Duodenal mucosa (tissue), 2 donors: Measurements from ENCODE around the gene PARD6B.

Experiments used
- H3K27ac ChIP-seq: one replicate; pipeline ENCODE4 v1.7.0; 2013; ENCODE audit warnings: low read depth, low read length
- H3K27me3 ChIP-seq, 2 donors: one replicate each; pipeline ENCODE4 v1.7.0; 2013; ENCODE audit warnings: low read length in 2 of 2, control low read depth in 1 of 2; ENCODE audit not compliant: insufficient read depth in 2 of 2, control insufficient read depth in 1 of 2
- H3K36me3 ChIP-seq, 2 donors: one replicate each; pipeline ENCODE4 v1.7.0; 2013; ENCODE audit warnings: low read length in 2 of 2, control low read depth in 1 of 2; ENCODE audit not compliant: insufficient read depth in 2 of 2, control insufficient read depth in 1 of 2
- H3K4me1 ChIP-seq, 2 donors: one replicate each; pipeline ENCODE4 v1.7.0; 2013; ENCODE audit warnings: low read length in 2 of 2, control low read depth in 1 of 2; ENCODE audit not compliant: insufficient read depth in 2 of 2, control insufficient read depth in 1 of 2
- H3K4me3 ChIP-seq, 2 donors: one replicate each; pipeline ENCODE4 v1.7.0; 2013; ENCODE audit warnings: low read length in 2 of 2, low read depth in 1 of 2
- H3K9ac ChIP-seq, 2 donors: one replicate each; pipeline ENCODE4 v1.7.0; 2013; ENCODE audit warnings: low read length in 2 of 2, low read depth in 1 of 2
- H3K9me3 ChIP-seq, 2 donors: one replicate each; pipeline ENCODE4 v1.7.0; 2013; ENCODE audit warnings: low read length in 2 of 2, control low read depth in 1 of 2; ENCODE audit not compliant: control insufficient read depth in 1 of 2

The PARD6B gene

DNA sequence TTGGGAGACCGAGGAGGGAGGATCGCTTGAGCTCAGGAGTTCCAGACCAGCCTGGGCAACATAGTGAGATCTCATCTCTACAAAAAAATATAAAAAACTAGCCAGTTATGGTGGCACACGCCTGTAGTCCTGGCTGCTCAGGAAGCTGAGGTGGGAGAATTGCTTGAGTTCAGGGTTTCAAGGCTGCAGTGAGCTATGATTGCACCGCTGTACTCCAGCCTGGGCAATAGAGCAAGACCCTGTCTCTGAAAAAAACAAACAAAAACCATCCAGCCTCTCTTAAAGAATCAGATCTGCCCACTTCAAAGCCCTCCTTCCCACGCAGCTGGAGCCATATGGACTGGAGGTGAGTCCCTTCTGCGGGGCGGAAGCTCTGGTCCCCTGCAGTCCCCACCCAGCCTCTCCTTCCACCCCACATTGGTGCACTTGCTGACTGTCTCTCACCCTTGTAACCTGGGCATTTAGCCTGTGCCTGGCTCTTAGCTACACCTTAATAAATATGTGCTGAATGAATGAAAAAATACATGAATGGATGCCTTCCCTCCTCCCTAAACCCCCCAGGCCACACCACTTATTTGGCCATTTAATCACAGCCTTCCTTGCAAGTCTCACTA is 7.2 kb upstream of the PARD6B start:
- Histone ChIP-seq H3K9me3 (no peaks in the 10 kb centered on the region), H3K4me3 (no peak overlapping the region), H3K4me1 (peaks cover 21 to 24% of the 10 kb centered on the region in 2 donors), H3K27me3 (no peaks in the 10 kb centered on the region), H3K27ac (no peak overlapping the region), H3K36me3 (no peaks in the 10 kb centered on the region), H3K9ac (no peak overlapping the region)

DNA sequence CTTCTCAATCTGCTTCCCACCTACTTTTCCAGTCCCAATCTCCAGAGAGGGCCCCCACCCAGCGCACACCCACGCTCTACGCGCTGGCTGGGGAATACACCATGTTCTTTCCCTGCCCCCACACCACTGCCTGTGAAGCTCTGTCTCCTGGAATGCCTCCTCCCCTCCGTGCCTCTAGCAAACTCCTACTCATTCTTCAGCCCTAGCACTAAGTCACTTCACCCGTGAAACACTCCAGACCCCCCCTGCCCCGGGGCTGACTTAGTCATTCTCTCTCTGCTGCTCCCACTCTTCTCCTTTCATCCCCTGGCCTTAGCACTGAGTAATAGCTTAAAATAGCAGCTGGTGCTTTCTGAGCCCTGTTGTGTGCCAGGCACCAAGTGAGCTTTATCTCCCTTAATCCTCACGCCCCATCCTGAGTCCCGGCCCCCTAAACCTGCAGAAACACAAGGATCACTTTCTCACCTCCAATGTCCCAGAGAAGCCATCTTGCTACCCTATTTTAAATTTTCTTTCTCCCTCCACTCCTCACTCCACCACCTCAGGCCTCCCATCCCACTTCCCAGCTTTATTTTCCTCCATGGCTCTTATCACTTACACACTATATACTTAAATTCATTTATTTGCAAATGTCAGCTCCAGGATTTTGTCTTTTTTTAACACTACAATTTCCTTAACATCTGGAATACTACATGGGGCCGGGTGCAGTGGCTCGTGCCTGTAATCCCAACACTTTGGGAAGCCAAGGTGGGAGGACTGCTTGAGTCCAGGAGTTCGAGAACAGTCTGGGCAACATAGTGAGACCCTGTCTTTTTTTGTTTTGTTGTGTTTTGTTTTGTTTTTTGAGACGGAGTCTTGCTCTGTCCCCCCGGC is 6.3 kb upstream of the PARD6B start:
- H3K9ac ChIP-seq, result no peak overlapping the region
- no peak overlapping the region for H3K27ac ChIP-seq
- H3K27me3 ChIP-seq, result no peaks in the 10 kb centered on the region
- H3K4me3 ChIP-seq, result no peak overlapping the region
- no peaks in the 10 kb centered on the region for H3K36me3 ChIP-seq
- peaks cover 29 to 32% of the 10 kb centered on the region in 2 donors for H3K4me1 ChIP-seq
- H3K9me3 ChIP-seq, result no peaks in the 10 kb centered on the region

- Histone ChIP-seq H3K9ac (no peak overlapping the region), H3K36me3 (no peaks in the 10 kb centered on the region), H3K27me3 (no peaks in the 10 kb centered on the region), H3K27ac (no peak overlapping the region), H3K9me3 (no peaks in the 10 kb centered on the region), H3K4me1 (peaks cover 35 to 36% of the 10 kb centered on the region in 2 donors), H3K4me3 (no peak overlapping the region)
Measured at GRCh38 chr20:50725724-50726005, 5.7 kb upstream of the PARD6B start.

DNA sequence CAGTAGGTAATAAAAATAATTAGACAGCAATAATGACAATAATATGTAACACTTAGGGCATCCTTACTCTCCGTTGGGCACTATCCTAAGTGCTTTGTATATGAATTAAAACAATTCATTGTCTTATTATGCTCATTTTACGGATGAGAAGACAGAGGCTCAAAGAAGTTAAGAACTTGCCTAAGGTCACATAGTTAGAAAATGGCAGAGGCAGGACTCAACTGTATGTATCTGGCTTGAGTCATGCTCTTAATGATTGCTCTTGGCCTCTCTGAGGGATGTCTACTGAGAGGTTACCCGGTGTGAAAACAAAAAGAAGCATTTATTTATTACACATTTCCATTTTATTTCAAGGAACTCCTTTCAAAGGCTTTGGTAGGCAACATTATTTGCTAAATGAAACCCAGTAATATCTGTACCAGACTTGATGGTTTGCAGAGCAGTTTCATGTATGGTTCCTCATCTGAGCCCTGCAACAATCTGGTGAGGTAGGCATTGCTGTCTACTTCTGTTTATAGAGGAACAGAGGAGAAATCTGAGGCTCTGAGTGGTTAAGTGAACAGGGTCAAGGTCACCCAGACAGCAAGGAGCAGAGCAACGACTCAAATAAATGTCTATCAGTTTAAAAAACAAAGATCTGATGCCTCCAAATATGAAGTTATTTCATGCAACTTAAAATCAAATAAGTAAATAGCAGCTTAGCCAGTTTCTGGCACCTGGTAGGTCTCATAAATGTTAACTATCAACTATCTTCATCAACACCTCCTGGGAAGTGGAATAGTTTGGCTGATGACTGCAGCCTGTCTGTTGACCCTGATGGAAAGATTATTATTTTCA is 4.2 kb upstream of the PARD6B start:
- H3K9ac ChIP-seq, result no peak overlapping the region
- peaks cover 36 to 38% of the 10 kb centered on the region in 2 donors for H3K4me1 ChIP-seq
- no peak overlapping the region for H3K27ac ChIP-seq
- no peaks in the 10 kb centered on the region for H3K9me3 ChIP-seq
- H3K4me3 ChIP-seq, result no peak overlapping the region
- H3K27me3 ChIP-seq, result no peaks in the 10 kb centered on the region
- no peaks in the 10 kb centered on the region for H3K36me3 ChIP-seq

DNA sequence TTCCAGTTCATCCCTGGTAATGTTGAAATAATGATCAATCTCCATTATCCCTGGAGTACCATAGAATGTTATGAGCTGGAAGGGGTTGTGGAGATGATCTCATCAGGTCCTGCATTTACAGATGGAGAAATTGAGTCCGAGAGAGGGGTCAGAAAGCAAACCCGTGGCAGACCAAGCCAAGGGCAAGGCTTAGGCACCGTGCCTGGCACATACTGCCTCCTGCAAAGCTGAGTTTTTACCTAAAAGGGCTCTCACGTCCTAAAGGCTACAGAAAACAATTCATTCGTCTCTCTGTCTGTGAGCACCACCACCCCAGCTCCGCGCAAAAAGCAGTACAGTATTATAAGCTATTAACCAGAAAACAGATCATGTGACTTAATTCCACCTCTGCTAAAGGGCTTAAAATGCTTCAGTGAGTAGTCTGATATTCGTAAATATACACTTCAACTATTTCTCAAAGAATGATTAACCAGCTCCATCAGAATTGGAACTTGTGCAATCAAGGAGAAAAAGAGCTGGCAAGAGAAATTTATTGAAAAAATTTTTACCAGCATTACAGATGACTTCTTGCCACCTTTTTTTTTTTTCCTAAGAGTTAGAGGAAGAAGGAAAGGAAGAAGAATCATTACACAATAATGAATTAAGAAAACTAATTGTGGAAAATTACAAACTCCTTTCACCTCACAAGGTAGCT is 3.4 kb upstream of the PARD6B start:
- Histone ChIP-seq H3K4me1 (peaks cover 41 to 42% of the 10 kb centered on the region in 2 donors), H3K9ac (peak overlapping the region in 1 of 2 donors; percentile 30), H3K36me3 (no peaks in the 10 kb centered on the region)

DNA sequence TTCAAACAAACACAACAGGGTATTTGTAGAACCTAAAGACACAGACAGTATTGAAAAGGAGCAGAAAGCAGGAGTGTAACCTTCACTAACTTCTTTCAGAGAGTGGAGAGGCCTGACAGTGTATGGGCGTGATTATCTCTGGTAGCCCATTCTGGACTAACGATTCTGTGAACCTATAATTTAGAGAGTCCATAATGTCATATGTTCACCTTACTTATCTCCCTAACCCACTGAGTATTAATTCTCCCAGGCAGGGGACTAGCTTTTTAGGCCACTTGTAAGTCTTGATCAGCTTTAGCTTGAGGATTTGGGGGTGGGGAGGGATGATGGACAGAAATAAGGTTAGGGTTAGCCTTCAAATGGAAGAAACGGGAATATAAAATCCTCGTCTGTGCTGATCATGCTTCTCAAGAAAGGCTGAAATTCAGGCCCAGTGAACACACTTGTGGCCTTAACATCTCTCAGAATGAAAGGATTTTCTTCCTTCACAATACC is 2.8 kb upstream of the PARD6B start:
- Histone ChIP-seq H3K4me1 (peaks cover 41 to 42% of the 10 kb centered on the region in 2 donors), H3K27ac (peak overlapping the region; percentile 81), H3K4me3 (no peak overlapping the region), H3K9ac (peak overlapping the region; percentile 30 to 51), H3K9me3 (no peaks in the 10 kb centered on the region), H3K27me3 (no peaks in the 10 kb centered on the region), H3K36me3 (no peaks in the 10 kb centered on the region)

More for the DNA sequence above, 3.4 kb upstream of the PARD6B start:
- Histone ChIP-seq H3K27ac (peak overlapping the region; percentile 81), H3K9me3 (no peaks in the 10 kb centered on the region), H3K27me3 (no peaks in the 10 kb centered on the region), H3K4me3 (no peak overlapping the region)

DNA sequence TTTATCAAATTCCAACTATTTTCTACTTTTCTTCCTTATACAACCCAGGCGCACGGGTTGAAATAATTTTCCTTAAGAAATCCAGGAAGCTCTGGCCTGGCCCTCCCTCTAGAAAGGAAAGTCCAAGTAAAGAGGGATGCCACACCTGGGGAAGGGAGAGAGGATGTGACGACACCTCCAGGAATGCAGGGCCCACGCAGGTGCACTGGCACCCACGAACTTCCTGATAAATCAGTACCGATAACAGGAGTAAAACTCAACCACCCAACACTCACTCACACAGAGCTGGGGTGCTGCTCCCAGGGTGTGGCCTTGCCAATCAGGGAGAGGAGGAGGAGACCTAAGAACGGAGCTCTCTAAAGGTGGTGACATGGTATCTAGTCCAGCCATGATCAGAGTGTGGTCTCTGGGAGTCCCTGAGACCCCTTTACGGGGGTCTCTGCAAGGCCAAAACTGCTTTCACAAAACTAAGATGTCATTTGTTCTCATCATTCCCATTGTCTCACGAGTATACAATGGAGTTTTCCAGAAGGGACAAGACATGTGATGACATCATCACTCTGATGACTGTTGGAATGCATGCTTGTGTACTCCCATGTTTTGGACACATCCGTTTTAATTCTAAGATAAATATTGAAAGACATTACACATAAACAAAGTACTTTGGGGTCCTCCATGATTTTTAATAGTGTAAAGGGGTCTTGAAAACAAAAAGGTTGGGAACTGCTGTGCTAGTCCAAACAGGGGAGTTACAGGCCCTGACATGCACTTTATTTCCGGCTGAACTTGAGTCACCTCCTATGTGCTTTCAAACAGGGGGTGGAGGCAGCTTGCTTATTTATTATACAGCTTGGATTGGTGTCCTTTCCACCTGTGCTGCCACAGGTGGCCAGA is 2.2 kb upstream of the PARD6B start:
- peak overlapping the region in 1 of 2 donors; percentile 15 for H3K4me3 ChIP-seq
- H3K27ac ChIP-seq, result peak overlapping the region; percentile 81
- no peaks in the 10 kb centered on the region for H3K36me3 ChIP-seq
- no peaks in the 10 kb centered on the region for H3K27me3 ChIP-seq
- no peaks in the 10 kb centered on the region for H3K9me3 ChIP-seq
- H3K4me1 ChIP-seq, result peaks cover 41 to 42% of the 10 kb centered on the region in 2 donors
- peak overlapping the region; percentile 51 to 69 for H3K9ac ChIP-seq

DNA sequence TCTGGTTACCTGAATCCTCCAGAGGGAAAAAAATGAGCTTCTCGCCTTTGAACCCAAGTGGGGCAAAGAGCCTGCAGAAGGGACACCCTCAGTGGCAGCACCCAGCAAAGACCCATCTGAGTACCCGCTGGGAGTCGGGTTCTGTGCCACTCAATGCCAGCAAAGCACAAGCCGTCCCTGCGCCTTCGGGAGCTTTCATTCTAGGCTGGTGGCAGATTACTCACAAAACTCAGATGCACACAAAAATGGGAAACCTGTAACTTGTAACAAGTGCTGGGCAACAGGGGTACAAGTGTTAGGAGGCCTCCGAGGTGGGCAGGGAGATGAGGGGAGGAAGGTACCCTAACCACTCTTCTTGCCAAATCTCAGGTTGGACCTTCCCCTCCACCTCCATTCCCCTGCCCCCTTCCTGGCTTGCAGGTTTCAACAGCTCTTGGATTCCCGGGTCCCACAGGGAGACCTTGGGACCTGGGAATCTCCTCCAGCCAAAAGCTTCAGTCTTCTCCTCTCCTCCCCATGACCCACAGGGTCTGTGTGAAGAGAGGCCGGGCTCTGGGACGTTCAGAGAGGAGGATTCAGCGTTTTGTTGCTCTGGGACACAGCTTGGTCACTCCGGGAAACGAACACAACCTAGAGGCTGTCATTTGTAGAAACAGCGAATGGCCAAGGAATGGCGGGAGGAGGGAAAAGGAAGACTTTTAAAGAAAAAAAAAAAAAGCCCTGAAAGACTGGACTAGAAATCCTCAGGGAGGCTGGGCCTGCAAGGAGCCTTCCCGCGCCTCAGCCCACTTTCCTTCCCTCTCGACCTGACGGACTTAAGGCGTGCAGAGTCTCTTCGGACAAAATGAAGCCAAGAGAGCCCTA is 1.2 kb upstream of the PARD6B start:
- Histone ChIP-seq H3K4me3 (peak overlapping the region; percentile 65 to 70), H3K27ac (peak overlapping the region; percentile 81), H3K9me3 (no peaks in the 10 kb centered on the region), H3K4me1 (peaks cover 36 to 42% of the 10 kb centered on the region in 2 donors), H3K36me3 (no peaks in the 10 kb centered on the region), H3K27me3 (no peaks in the 10 kb centered on the region), H3K9ac (peak overlapping the region; percentile 69 to 78)
